Naive B cell (primary cell): ENCODE results near the gene ARHGAP12. TPM values are rescaled to one million over a fixed set of nuclear protein-coding genes. Genes with fewer than 3 reads are reported as not detected.

Source experiments
- ATAC-seq, 2 donors: fragments of 150-1000 bp; cut with Tn5 transposase; 2 replicates each; pipeline ENCODE4 v1.10.0; 2021; ENCODE audit warnings: low read depth in 2 of 2, mild to moderate bottlenecking in 2 of 2, moderate library complexity in 2 of 2
- DNase-seq: peaks from one replicate; pipeline ENCODE4 v3.0.0; 2022
- H3K27ac Mint-ChIP-seq, 6 donors: one replicate each; pipeline ENCODE4 v1.8.0; 2020 to 2022; ENCODE audit warnings: mild to moderate bottlenecking in 6 of 6, mixed read lengths in 6 of 6, moderate library complexity in 5 of 6, inconsistent platforms in 2 of 6
- H3K27me3 Mint-ChIP-seq, 3 donors: one replicate each; pipeline ENCODE4 v1.8.0; 2021 to 2022; ENCODE audit warnings: mixed read lengths in 3 of 3, mild to moderate bottlenecking in 1 of 3
- H3K36me3 Mint-ChIP-seq, 2 donors: one replicate each; pipeline ENCODE4 v1.8.0; 2020 to 2022; ENCODE audit warnings: mixed read lengths in 2 of 2, inconsistent platforms in 1 of 2, mild to moderate bottlenecking in 1 of 2
- H3K4me1 Mint-ChIP-seq, 3 donors: one replicate each; pipeline ENCODE4 v1.8.0; 2020 to 2022; ENCODE audit warnings: mixed read lengths in 3 of 3, inconsistent platforms in 1 of 3, mild to moderate bottlenecking in 1 of 3, moderate library complexity in 1 of 3
- H3K4me3 Mint-ChIP-seq, 8 donors: one replicate each; pipeline ENCODE4 v1.8.0; 2020 to 2022; ENCODE audit warnings: mild to moderate bottlenecking in 8 of 8, mixed read lengths in 8 of 8, moderate library complexity in 8 of 8, inconsistent platforms in 2 of 8
- H3K9me3 Mint-ChIP-seq, 7 donors: one replicate each; pipeline ENCODE4 v1.8.0; 2020 to 2022; ENCODE audit warnings: mixed read lengths in 7 of 7, mild to moderate bottlenecking in 5 of 7, inconsistent platforms in 2 of 7, moderate library complexity in 1 of 7
- polyA plus RNA-seq, 6 donors: library from polyadenylated mRNA; unstranded; fragments of 300-500 nt; fragmentation: Illumina TruSeq; gene quantifications; one replicate each; pipeline ENCODE4 v1.2.3, GENCODE V29; 2021; ENCODE audit warnings: low read depth in 6 of 6

ARHGAP12 gene
- polyA plus RNA-seq, 6 donors from 2014 or later = 13.1 to 18.2 (median 15.1) TPM

DNA sequence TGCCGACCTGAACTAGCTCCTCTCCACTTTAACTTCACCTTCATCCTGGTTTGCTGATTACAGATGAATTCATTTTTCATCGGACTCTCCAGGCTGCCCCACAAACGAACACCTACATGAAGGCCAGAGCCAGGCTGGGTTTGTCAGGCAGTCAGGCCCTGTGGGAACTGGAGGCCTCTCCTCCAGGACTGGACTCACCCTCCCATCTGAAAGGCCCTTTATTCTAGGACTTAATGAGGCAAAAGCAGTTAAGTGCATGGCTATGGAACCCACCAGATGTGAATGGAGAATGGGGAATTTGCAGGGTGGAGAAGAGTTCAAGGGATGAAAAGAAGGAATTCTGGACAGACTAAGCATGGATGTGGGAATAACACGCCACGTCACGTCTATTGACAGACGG is 170.8 kb downstream of the ARHGAP12 start:
- no peaks in the 10 kb centered on the region for H3K36me3 Mint-ChIP-seq
- ATAC-seq = no peak
- H3K9me3 Mint-ChIP-seq = no peaks in the 10 kb centered on the region
- peak overlapping the region in 1 of 6 donors; percentile 83 for H3K27ac Mint-ChIP-seq
- H3K4me1 Mint-ChIP-seq = peaks cover 11 to 34% (median 18%) of the 10 kb centered on the region in 3 donors
- peak overlapping the region in 7 of 8 donors; percentile 9 to 96 (median 56) for H3K4me3 Mint-ChIP-seq
- no peaks in the 10 kb centered on the region for H3K27me3 Mint-ChIP-seq
- DNase-seq = no peak

- peaks cover 11 to 37% (median 18%) of the 10 kb centered on the region in 3 donors for H3K4me1 Mint-ChIP-seq
- DNase-seq = no peak
- H3K9me3 Mint-ChIP-seq = no peaks in the 10 kb centered on the region
- peak overlapping the region in 3 of 6 donors; percentile 65 to 83 (median 78) for H3K27ac Mint-ChIP-seq
- no peaks in the 10 kb centered on the region for H3K27me3 Mint-ChIP-seq
- ATAC-seq = no peak
- H3K4me3 Mint-ChIP-seq = peak overlapping the region in 3 of 8 donors; percentile 16 to 86 (median 84)
- no peaks in the 10 kb centered on the region for H3K36me3 Mint-ChIP-seq
These were observed 171.2 kb downstream of the ARHGAP12 start for GRCh38 chr10:31757386-31757791.

DNA sequence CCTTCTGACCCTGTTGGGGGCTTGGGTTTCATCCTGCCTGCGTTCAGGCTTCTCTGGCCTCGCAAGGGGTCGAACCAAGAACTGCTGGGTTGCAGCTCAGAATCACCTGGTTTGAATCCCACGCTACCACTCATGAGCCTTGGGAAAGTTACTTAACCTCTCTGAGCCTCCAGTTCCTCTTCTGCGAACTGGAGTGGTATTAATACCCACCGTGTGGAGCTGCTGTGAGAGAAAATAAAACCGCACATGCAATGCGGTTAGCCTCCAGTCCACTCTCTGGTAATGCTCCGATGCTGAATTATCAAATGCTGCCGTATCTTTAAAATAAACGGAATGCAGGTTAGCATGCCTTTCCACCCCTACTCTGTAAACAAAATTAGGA is 171.9 kb downstream of the ARHGAP12 start:
- Mint-ChIP-seq H3K4me3 (peak overlapping the region in 1 of 8 donors; percentile 84), H3K9me3 (no peaks in the 10 kb centered on the region), H3K4me1 (peaks cover 17 to 43% (median 24%) of the 10 kb centered on the region in 3 donors), H3K27me3 (no peaks in the 10 kb centered on the region), H3K36me3 (no peaks in the 10 kb centered on the region), H3K27ac (peak overlapping the region in 1 of 6 donors; percentile 71)
- no peak for ATAC-seq
- no peak for DNase-seq

DNA sequence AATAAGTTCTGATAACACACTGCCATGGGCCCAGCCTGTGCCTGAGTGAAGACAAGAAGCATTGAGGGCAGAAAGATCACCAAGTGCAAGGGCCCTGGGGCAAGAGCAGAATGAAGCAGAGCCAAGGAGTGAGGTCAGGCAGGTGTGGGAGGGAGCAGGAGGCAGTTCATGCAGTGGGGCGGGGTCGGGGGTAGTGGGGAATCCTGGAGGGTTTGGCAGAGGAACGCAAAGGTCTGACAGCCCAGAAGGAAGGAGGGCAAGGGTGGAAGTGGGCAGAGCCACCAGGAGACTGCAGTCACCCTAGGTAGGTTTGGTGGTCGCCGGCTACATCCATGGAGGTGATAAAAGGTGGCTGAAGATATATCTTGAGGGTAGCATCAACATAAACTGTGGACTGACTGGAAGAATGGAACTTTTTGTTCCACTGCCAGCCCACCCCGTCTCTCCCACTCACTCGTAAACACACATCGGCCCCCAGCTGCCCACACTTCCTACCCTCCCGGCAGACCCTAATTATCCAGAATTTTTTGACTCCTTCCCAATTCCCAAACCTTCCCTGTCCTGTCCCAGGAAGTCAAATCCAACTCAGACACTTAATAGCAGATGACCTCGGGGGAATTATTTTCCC is 172.4 kb downstream of the ARHGAP12 start:
- peak overlapping the region in 1 of 8 donors; percentile 84 for H3K4me3 Mint-ChIP-seq
- no peaks in the 10 kb centered on the region for H3K9me3 Mint-ChIP-seq
- H3K4me1 Mint-ChIP-seq = peaks cover 18 to 48% (median 28%) of the 10 kb centered on the region in 3 donors
- H3K27me3 Mint-ChIP-seq = no peaks in the 10 kb centered on the region
- no peaks in the 10 kb centered on the region for H3K36me3 Mint-ChIP-seq
- H3K27ac Mint-ChIP-seq = peak overlapping the region in 2 of 6 donors; percentile 4 to 71
- no peak for ATAC-seq
- DNase-seq = no peak

Other genes with a start within 250 kb of the ARHGAP12 start
- gene KIF5B, start 127.6 kb upstream of the ARHGAP12 start, polyA plus RNA-seq = 10 to 100 TPM; 20.4 to 26.9 (median 25.0) TPM